ENCODE measurements around the gene MBTPS2.
"Not testable (repeated sequence)": the region's sequence is repeated elsewhere in the genome, so short reads cannot be mapped to it uniquely, and the experiment has no call there.

Gene MBTPS2

DNA sequence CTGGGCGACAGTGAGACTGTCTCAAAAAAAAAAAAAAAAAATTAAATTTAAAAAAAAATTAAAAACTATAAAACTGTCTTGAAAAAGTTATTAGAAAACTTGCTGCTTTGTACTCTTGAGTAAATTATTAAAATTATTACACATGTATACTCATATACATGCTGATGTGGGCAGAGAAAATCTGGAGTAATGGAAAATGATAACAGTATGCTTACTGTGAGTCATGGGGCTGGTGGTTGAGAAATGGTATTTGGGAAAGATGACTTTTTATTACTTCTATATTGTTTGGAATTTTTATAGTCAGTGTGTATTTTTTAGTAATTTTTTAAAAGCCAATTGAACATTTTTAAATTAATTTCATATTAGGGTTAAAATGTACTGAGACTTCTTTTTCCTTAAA is 23.8 kb downstream of the MBTPS2 start:
- DNase-seq: no peak

GRCh38 chrX:21865436-21865835 is 26.0 kb downstream of the MBTPS2 start:
- no peak for DNase-seq

- DNase-seq: no peak
Measured at GRCh38 chrX:21870494-21870893, 31.1 kb downstream of the MBTPS2 start.

GRCh38 chrX:21873063-21873775 is 33.8 kb downstream of the MBTPS2 start:
- no peak for DNase-seq

GRCh38 chrX:21874182-21874581 is 34.8 kb downstream of the MBTPS2 start:
- not testable (repeated sequence) for DNase-seq

- no peak for DNase-seq
Measured at GRCh38 chrX:21875013-21875412, 35.6 kb downstream of the MBTPS2 start.

DNA sequence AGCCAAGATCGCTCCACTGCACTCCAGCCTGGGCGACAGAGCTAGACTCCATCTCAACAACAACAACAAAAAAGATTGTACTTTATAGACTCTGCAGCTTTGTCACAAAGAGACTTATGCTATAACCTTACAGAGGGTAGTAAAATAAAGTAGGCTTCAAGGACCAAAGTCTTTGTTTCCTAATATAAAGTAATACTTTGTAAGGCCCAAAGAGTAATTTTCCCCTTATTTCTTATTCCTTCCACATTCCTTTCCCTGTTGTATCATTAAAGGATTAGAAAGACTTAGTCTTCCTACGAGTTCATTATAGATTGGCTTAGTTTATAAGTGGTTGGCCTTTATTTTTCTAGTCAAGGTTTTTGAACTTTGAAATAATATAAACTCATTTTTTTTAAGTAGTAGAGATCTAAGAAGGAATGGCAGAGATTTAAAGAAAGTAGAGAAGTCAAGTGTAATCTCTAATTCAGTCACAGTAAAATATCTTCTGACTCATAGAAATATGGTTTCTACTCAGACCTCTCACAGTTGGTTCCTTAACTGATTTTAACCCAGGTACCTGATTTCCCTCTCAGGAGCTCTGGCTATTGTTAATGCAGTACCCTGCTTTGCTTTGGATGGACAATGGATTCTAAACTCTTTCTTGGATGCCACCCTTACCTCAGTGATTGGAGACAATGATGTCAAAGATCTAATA is 42.6 kb downstream of the MBTPS2 start:
- no peak for DNase-seq

- no peak for DNase-seq
Measured at GRCh38 chrX:21883258-21883657, 43.8 kb downstream of the MBTPS2 start.

DNA sequence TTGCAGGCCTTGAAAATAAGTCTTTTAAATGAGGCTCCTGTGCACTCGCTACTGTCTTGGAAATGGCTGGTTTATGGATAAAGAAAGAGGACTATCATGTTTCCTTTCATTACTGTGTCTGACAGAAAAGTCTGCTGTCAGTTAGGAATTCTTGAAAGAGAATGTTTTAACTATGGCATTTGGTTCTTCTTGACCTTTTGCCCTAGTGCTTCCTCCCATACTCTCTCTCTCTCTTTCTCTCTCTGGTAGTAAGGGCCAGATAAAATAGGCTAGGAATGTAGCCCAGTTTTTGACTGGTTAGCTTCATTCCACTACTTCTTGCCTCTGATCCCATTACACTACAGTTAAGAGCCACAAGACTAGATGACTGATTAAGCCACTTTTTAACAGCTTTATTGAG is 46.2 kb downstream of the MBTPS2 start:
- DNase-seq: no peak

DNA sequence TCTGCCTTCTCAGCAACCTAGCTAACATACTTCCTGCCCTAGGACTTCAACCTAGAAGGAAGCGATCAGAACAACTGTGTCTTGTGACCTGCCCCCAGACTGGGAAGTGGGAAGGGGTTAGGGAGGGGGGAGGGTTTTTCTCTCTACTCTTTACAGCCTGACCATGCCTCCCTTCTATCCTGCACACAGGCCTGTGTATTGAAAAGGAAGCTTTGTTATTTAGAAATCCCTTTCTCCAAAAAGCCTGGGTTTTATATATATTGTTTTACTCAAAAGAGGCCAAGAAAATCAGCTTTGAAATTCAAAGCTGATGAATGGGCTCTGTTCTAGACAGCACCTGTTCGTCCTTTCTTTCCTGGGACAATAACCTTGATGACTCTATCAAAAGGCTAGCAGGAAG is 65.9 kb downstream of the MBTPS2 start:
- no peak for DNase-seq

DNA sequence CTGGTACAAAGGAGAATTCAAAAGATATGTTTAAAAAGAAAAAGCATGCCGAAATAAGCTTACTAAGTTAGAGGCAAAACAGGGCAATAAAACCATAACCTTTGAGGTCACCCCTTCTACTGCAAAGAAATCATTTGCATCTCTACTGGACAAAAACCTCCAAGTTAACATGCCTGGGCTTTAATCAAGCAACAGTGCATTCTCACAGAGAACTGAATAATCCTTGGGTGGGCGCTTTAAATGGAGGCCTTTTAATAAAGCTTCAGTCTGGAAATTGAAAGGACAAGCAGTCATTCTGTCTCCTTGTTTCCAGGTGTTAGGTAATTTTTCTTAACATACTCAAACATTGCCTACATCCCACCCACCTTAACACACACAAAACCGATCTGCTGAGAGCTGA is 66.5 kb downstream of the MBTPS2 start:
- DNase-seq: no peak

GRCh38 chrX:21907260-21907659 is 67.8 kb downstream of the MBTPS2 start:
- DNase-seq: no peak

DNA sequence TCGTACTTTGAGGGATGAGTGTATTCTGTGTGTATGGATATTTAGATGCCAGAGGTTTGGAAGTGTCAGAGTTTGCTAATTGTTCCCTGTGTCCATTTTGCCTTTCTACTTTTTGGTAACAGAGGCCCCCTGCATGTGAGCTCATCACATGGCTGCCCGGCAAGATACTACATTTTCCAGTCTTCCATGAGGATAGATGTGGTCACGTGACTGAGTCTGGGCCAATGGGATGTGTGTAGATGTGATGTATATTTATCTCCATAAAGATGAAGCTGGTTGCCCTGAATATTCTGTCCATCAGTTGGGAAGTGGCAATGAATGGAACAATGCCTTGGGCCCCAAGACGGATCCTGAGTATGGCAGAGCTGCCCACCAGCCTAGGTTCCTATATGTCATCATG is 72.1 kb downstream of the MBTPS2 start:
- no peak for DNase-seq

DNA sequence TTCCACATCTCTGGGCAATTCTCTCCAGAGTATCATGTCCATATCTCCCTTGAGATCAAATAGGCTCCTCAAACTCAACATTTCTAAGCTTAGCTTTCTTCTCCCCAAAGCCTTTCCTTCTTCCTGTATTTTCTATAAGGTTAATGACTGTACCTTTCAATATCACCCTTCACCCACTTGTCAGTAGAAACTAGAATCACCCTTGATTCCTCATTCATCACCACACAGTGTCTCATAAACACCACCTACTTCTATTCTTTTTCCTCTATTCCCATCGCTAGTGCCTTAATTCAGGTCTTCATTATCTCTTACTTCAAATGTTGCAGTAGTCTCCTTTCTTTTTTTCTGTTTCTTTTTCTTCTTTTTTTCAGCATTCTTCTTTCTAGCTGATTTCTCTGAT is 72.8 kb downstream of the MBTPS2 start:
- DNase-seq: no peak

DNA sequence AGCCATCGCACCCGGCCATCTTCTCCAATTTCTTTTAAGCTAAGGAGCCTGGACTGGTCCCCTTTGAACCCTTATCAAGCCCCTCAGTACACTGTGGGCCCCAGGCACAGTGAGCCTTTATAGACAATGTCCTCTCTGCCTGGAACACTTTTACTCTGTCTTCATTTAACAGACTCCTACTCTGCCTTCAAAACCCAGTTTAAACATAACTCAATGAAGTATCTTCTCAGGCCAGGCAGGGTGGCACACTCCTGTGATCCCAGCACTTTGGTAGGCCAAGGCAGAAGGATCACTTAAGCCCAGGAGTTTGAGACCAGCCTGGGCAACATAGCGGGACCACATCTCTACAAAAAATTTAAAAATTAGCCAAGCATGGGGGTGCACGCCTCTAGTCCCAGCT is 73.6 kb downstream of the MBTPS2 start:
- no peak for DNase-seq

- DNase-seq: peak in 1 of 2 experiments; percentile 9
Measured at GRCh38 chrX:21926116-21926515, 86.7 kb downstream of the MBTPS2 start.

GRCh38 chrX:21926527-21927278 is 87.3 kb downstream of the MBTPS2 start:
- DNase-seq: no peak

DNA sequence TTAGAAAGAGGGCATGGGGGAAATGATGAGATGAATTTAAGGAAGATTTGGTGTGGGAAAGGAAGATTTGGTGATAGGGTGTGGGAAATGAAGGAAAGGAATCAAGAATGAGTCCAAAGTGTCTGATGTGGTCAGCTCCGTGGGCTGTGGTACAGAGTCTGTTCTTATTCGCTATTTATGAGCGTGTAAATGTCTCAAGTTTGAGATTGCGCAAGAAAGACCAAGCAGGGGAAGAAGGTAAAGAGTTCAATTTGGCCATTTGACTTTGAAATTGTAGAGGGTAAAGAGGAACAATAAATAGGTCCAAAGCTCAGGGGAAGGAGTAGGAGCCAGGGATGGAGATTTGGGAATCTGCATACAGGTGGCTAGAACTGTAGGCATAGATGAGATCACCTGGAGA is 89.8 kb downstream of the MBTPS2 start:
- DNase-seq: peak in 1 of 2 experiments; percentile 7

DNA sequence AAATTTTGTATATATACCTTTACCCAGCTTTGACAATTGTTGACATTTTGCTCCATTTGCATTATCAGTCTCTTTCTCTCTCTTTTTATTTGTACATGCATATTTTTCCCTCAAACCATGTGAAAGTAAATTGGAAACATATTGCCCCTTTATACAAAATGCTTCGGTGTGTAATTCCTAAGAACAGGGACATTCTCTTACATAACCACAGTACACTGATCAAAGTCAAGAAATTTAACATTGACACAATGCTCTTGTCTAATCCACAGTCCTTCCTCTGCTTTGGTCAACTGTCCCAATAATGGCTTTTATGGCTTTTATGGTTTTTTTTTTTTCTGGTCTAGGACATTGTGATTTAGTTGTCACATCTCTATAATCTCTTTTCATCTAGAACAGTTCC is 91.6 kb downstream of the MBTPS2 start:
- DNase-seq: no peak

- DNase-seq: peak in 1 of 2 experiments; percentile 9
Measured at GRCh38 chrX:21932292-21933002, 93.0 kb downstream of the MBTPS2 start.

DNA sequence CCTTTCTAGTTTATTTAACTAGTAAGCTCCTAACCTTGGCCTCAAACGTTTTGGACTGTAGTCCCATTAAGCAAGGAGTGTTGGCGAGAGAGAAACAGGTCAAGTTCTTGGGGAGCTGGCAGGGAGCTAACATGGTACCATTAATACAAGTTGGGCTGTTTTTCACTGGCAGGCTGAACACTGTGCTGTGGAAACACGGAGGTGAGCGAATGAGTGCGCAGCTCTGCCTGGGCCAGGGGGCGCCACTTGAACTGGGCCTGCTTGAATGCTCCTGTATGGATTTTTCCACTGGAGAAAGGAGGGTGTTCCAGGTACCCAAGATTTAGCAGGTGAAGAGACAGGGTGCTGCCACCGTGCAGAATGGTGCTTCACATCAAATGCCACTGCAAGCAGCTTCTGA is 93.7 kb downstream of the MBTPS2 start:
- DNase-seq: no peak

- no peak for DNase-seq
Measured at GRCh38 chrX:21934414-21934813, 95.0 kb downstream of the MBTPS2 start.

All from AML-193 (cell line).